ENCODE measurements around the gene BORCS8.
"Not testable (repeated sequence)": the region's sequence is repeated elsewhere in the genome, so short reads cannot be mapped to it uniquely, and the experiment has no call there.

BORCS8 gene

GRCh38 chr19:19179548-19180441 is 12.2 kb downstream of the BORCS8 start:
- DNase-seq (ENCODE audit: low spot score): no peak

- DNase-seq (ENCODE audit: low spot score): no peak
These were observed 15.0 kb downstream of the BORCS8 start for GRCh38 chr19:19176950-19177349.

- DNase-seq (ENCODE audit: low spot score): not testable (repeated sequence)
These were observed 18.7 kb downstream of the BORCS8 start for GRCh38 chr19:19173243-19173642.

GRCh38 chr19:19171821-19172532 is 20.0 kb downstream of the BORCS8 start:
- DNase-seq (ENCODE audit: low spot score): no peak

GRCh38 chr19:19170873-19171672 is 20.9 kb downstream of the BORCS8 start:
- no peak for DNase-seq (ENCODE audit: low spot score)

GRCh38 chr19:19170053-19170872 is 21.7 kb downstream of the BORCS8 start, which contains the start of gene MEF2B:
TSS of gene MEF2B (minus strand) at chr19:19170263. CDS start at chr19:19150735, 19,528 bp downstream.
- peak; percentile 26 for DNase-seq (ENCODE audit: low spot score)

GRCh38 chr19:19169236-19170052 is 22.5 kb downstream of the BORCS8 start:
- no peak for DNase-seq (ENCODE audit: low spot score)

GRCh38 chr19:19167612-19168011 is 24.3 kb downstream of the BORCS8 start:
- no peak for DNase-seq (ENCODE audit: low spot score)

- DNase-seq (ENCODE audit: low spot score): no peak
These were observed 26.6 kb downstream of the BORCS8 start for GRCh38 chr19:19165396-19165795.

GRCh38 chr19:19162495-19162894 is 29.5 kb downstream of the BORCS8 start:
- DNase-seq (ENCODE audit: low spot score): no peak

GRCh38 chr19:19160461-19161035 is 31.4 kb downstream of the BORCS8 start:
- no peak for DNase-seq (ENCODE audit: low spot score)

- DNase-seq (ENCODE audit: low spot score): no peak
These were observed 32.4 kb downstream of the BORCS8 start for GRCh38 chr19:19159534-19159933.

- no peak for DNase-seq (ENCODE audit: low spot score)
These were observed 34.1 kb downstream of the BORCS8 start for GRCh38 chr19:19157808-19158207.

- DNase-seq (ENCODE audit: low spot score): no peak
These were observed 36.3 kb downstream of the BORCS8 start for GRCh38 chr19:19155495-19156219.

GRCh38 chr19:19154768-19155494 is 37.0 kb downstream of the BORCS8 start:
- no peak for DNase-seq (ENCODE audit: low spot score)

- DNase-seq (ENCODE audit: low spot score): no peak
These were observed 39.1 kb downstream of the BORCS8 start for GRCh38 chr19:19152668-19153384.

- no peak for DNase-seq (ENCODE audit: low spot score)
These were observed 40.5 kb downstream of the BORCS8 start for GRCh38 chr19:19151418-19151817.

GRCh38 chr19:19149435-19149834 is 42.5 kb downstream of the BORCS8 start:
- DNase-seq (ENCODE audit: low spot score): no peak
